Transverse colon (tissue), 4 donors: ENCODE measurements around the gene QSER1. TPM values are rescaled to one million over a fixed set of nuclear protein-coding genes. Genes with fewer than 3 reads are reported as not detected.
"Not testable (repeated sequence)": the region's sequence is repeated elsewhere in the genome, so short reads cannot be mapped to it uniquely, and the experiment has no call there.

Source experiments
- DNase-seq: peaks from one replicate; pipeline ENCODE4 v3.0.0-alpha.2; 2019
- H3K27ac ChIP-seq, 4 donors: fragments of 200-600 bp; sonication (generic); 2 replicates each; pipeline ENCODE4 v1.5.1; 2016 to 2018; ENCODE audit warnings: inconsistent platforms in 4 of 4
- H3K27me3 ChIP-seq: fragments of 200-600 bp; sonication (generic); 2 replicates; pipeline ENCODE4 v1.5.1; 2017; ENCODE audit warnings: inconsistent platforms
- H3K36me3 ChIP-seq, 4 donors: fragments of 200-600 bp; sonication (generic); 2 replicates each; pipeline ENCODE4 v1.5.1; 2017 to 2019; ENCODE audit warnings: inconsistent platforms in 4 of 4
- H3K4me1 ChIP-seq, 4 donors: fragments of 200-600 bp; sonication (generic); 2 replicates each; pipeline ENCODE4 v1.5.1; 2017 to 2020; ENCODE audit warnings: inconsistent platforms in 4 of 4
- H3K4me3 ChIP-seq, 4 donors: fragments of 200-600 bp; sonication (generic); 1 replicate in 1 of 4; 2 replicates in 3 of 4; pipeline versions ENCODE4 v1.5.1 to v1.6.1; 2017 to 2019; ENCODE audit warnings: inconsistent platforms in 4 of 4
- H3K9me3 ChIP-seq, 2 donors: fragments of 200-600 bp; sonication (generic); 2 replicates each; pipeline ENCODE4 v1.5.1; 2017 to 2019; ENCODE audit warnings: inconsistent platforms in 2 of 2
- EP300 ChIP-seq: sonication (generic); formaldehyde crosslinking; IDR thresholded peaks from one replicate; pipeline ENCODE4 v1.6.1; 2017; ENCODE audit warnings: antibody characterized with exemption, low read depth
- POLR2A ChIP-seq: fragments of 450-650 bp; IDR thresholded peaks from one replicate; pipeline ENCODE4 v1.6.1; 2016; ENCODE audit warnings: antibody characterized with exemption, mild to moderate bottlenecking, moderate library complexity
- POLR2AphosphoS5 ChIP-seq, 3 donors: sonication (generic); formaldehyde crosslinking; IDR thresholded peaks; one replicate each; pipeline ENCODE4 v1.6.1; 2016; ENCODE audit warnings: antibody characterized with exemption in 3 of 3
- WGBS, 2 donors: methylation state at CpG; one replicate each; pipeline ENCODE4 v1.1.5; 2018; ENCODE audit warnings: low coverage in 1 of 2; 5-methylcytosine and 5-hydroxymethylcytosine counted together
- in situ Hi-C, 4 donors: fragments of 200-750 bp; cut with MboI; loops; one replicate each; pipeline versions ENCODE4 v1.15.0 to v1.15.1; 2017; ENCODE audit warnings: low sequenced_read_pairs in 3 of 4, low pct_ligation_motif_present in 1 of 4, low pct_unique_long_range_greater_than_20kb in 1 of 4
- intact Hi-C: fragments of 100-400 bp; cut with DNase I; formaldehyde crosslinking; loops from one replicate; pipeline ENCODE4 v1.15.1; 2023; ENCODE audit warnings: low total_unique reads
- total RNA-seq, 4 donors: library from RNA; depleted of rRNA; stranded (reverse); fragments of >200 nt; gene quantifications; one replicate each; pipeline ENCODE4 v1.1.0, GENCODE V29; 2016
- TF ChIP-seq, protein P1 (sequence below), 5 experiments: fragments of 200-600 bp in 3 of 5; fragments of 450-650 bp in 2 of 5; sonication (generic) in 3 of 5; IDR thresholded peaks; 1 replicate in 2 of 5; 2 replicates in 3 of 5; pipeline ENCODE4 v1.5.1; 2016 to 2017; ENCODE audit warnings: antibody characterized with exemption in 5 of 5, inconsistent platforms in 3 of 5, mild to moderate bottlenecking in 2 of 5, moderate library complexity in 1 of 5

QSER1 gene
- total RNA-seq, 4 donors from 2014 or later = 20.5 to 39.2 (median 31.9) TPM

DNA sequence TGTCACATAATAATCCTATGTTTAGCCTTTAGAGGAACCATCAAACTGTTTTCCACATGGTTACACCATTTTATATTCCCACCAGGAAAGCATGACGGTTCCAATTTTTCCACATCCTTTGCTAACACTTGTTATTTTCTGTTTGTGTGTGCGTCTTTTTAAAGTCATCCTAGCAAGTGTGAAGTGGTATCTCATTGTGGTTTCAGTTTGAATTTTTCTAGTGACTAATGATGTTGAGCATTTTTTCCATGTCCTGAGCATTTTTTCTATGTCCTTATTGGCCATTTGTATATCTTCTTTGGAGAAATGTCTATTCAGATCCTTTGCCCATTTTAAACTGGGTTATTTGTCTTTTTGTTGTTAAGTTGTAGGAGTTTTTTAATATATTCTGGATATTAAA, 69.4 kb downstream of the QSER1 start:
- in situ Hi-C loops (loop anchor here in 2 of 4 donors (10.0 to 25.0 kb wide), 2 partner anchors 103 to 375 kb away; no protein-coding TSS in a partner anchor), intact Hi-C loops (no loop called here)
- no peaks in the 10 kb centered on the region for H3K9me3 ChIP-seq
- H3K27ac ChIP-seq = no peak overlapping the region
- no peak overlapping the region for H3K4me3 ChIP-seq
- H3K27me3 ChIP-seq = no peaks in the 10 kb centered on the region
- WGBS, 2 donors = 83 to 88% methylated on average over 2 of the region's 2 CpGs
- peaks cover 0 to 12% (median 4%) of the 10 kb centered on the region in 4 donors for H3K36me3 ChIP-seq
- DNase-seq = no peak
- no peaks in the 10 kb centered on the region for H3K4me1 ChIP-seq
- TF ChIP-seq POLR2AphosphoS5 (IDR thresholded peaks at IDR 0.05) (no peak), POLR2A (no peak), EP300 (no peak)
- TF ChIP-seq, protein P1, sequence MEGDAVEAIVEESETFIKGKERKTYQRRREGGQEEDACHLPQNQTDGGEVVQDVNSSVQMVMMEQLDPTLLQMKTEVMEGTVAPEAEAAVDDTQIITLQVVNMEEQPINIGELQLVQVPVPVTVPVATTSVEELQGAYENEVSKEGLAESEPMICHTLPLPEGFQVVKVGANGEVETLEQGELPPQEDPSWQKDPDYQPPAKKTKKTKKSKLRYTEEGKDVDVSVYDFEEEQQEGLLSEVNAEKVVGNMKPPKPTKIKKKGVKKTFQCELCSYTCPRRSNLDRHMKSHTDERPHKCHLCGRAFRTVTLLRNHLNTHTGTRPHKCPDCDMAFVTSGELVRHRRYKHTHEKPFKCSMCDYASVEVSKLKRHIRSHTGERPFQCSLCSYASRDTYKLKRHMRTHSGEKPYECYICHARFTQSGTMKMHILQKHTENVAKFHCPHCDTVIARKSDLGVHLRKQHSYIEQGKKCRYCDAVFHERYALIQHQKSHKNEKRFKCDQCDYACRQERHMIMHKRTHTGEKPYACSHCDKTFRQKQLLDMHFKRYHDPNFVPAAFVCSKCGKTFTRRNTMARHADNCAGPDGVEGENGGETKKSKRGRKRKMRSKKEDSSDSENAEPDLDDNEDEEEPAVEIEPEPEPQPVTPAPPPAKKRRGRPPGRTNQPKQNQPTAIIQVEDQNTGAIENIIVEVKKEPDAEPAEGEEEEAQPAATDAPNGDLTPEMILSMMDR (IDR thresholded peaks at IDR 0.05) = no peak

DNA sequence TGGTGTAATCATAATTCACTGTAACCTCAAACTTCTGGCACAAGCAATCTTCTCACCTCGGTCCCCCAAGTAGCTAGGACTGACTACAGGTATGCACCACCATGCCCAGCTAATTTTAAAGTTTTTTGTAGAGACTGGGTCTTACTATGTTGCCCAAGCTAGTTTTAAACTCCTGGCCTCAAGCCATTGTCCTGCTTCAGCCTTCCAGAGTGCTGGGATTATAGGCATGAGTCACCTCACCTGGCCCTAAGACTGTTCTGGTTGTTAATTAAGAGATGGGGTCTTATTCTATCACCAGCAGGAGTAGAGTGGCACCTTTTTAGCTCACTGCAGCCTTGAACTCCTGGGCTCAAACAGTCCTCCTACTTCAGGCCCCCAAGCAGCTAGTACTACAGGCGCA, 71.1 kb downstream of the QSER1 start:
- DNase-seq = no peak
- Histone ChIP-seq H3K27me3 (no peaks in the 10 kb centered on the region), H3K4me1 (no peaks in the 10 kb centered on the region), H3K27ac (no peak overlapping the region), H3K4me3 (no peak overlapping the region), H3K9me3 (no peaks in the 10 kb centered on the region), H3K36me3 (peaks cover 0 to 8% (median under 1%) of the 10 kb centered on the region in 4 donors)
- TF ChIP-seq, protein P1 (IDR thresholded peaks at IDR 0.05) = no peak
- TF ChIP-seq POLR2A (no peak), EP300 (no peak), POLR2AphosphoS5 (IDR thresholded peaks at IDR 0.05) (no peak)
- 96 to 100% methylated on average over 1 to 2 of the region's 2 CpGs for WGBS, 2 donors
- intact Hi-C loops = loop anchor here (2.0 kb wide), 1 partner anchor 101 kb away; no protein-coding TSS in a partner anchor
- in situ Hi-C loops = loop anchor here in 2 of 4 donors (10.0 to 25.0 kb wide), 2 partner anchors 101 to 374 kb away; no protein-coding TSS in a partner anchor

DNA sequence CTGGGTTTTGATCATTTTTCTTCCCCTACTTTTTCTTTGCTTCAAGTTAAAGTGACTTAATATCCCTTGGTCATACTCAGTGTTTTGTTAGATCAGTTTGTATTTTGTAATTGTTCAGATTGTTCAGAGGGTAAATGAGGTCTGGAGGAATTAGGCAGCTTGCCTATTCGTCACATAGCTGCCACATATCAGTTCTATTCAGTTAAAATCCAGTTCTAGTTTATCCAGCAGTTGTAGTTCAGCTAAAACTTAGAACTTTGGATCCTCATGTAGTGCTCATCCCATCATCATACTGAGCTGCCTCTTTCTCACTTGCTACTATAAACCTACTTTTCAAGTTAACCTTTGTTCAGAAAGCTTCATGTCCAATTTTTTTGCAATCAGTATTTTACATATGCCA, 75.9 kb downstream of the QSER1 start:
- TF ChIP-seq POLR2AphosphoS5 (IDR thresholded peaks at IDR 0.05) (no peak), POLR2A (no peak), EP300 (no peak)
- TF ChIP-seq, protein P1 (IDR thresholded peaks at IDR 0.05) = no peak
- Histone ChIP-seq H3K4me3 (no peak overlapping the region), H3K4me1 (no peaks in the 10 kb centered on the region), H3K36me3 (no peaks in the 10 kb centered on the region), H3K9me3 (no peaks in the 10 kb centered on the region), H3K27me3 (no peaks in the 10 kb centered on the region), H3K27ac (no peak overlapping the region)
- intact Hi-C loops = no loop called here
- in situ Hi-C loops = loop anchor here in 2 of 4 donors (10.0 to 25.0 kb wide), 2 partner anchors 96 to 369 kb away; no protein-coding TSS in a partner anchor
- 80 to 84% methylated on average over 1 of the region's 1 CpG for WGBS, 2 donors
- DNase-seq = no peak

DNA sequence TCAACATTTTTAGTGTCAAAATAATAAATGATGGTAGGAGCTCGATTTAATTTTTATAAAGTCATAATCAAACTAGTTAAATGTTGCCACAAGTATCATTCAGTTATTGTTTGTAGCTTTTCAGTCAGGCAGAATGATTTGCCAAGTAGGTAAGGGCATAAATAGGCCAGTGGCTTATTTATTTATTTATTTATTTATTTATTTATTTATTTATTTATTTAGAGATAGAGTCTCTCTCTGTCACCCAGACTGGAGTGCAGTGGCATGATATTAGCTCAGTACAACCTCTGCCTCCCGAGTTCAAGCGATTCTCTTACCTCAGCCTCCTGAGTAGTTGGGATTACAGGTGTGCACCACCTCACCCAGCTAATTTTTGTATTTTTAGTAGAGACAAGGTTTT, 79.6 kb downstream of the QSER1 start:
- H3K4me3 ChIP-seq, intact Hi-C loops, H3K9me3 ChIP-seq, H3K4me1 ChIP-seq, H3K27me3 ChIP-seq, H3K36me3 ChIP-seq, H3K27ac ChIP-seq, DNase-seq: not testable (repeated sequence)
- in situ Hi-C loops = loop anchor here in 1 of 4 donors (25.0 kb wide), 1 partner anchor 365 kb away; no protein-coding TSS in a partner anchor
- WGBS, 2 donors = 93 to 99% methylated on average over 3 of the region's 3 CpGs

DNA sequence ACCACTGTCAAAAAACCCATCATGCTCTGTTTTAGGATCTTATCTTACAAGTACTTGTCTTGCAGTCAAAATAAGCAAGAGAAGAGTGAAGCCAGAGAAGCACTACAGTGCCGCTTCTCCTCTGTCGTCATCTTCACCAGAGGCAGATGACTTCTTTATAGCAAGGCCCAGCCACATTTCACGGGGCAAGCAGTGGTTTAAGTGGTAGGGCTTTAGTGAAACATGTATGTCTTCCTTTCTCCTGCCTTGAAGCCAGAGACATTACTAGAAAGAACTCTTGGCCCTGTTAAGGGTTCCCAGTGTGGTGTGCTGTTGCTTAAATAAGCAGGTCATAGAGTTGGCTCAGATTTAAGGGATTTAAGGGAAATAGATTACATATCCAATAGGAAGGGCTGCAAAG, 80.2 kb downstream of the QSER1 start:
- Histone ChIP-seq H3K9me3 (no peaks in the 10 kb centered on the region), H3K27me3 (no peaks in the 10 kb centered on the region), H3K4me1 (no peaks in the 10 kb centered on the region), H3K27ac (no peak overlapping the region), H3K36me3 (peaks cover 0 to 8% (median 0%) of the 10 kb centered on the region in 4 donors), H3K4me3 (no peak overlapping the region)
- 74 to 85% methylated on average over 3 of the region's 3 CpGs for WGBS, 2 donors
- DNase-seq = no peak
- in situ Hi-C loops (loop anchor here in 1 of 4 donors (25.0 kb wide), 1 partner anchor 365 kb away; no protein-coding TSS in a partner anchor), intact Hi-C loops (no loop called here)
- TF ChIP-seq EP300 (no peak), POLR2A (no peak), POLR2AphosphoS5 (IDR thresholded peaks at IDR 0.05) (no peak)
- TF ChIP-seq, protein P1 (IDR thresholded peaks at IDR 0.05) = no peak
